Measurements from ENCODE around the gene JPH3.
A peak's percentile ranks its signal among the peaks of the same experiment; 100 is the strongest.

JPH3 gene

GRCh38 chr16:87579691-87580090 lies 22.6 kb upstream of the JPH3 start:
- TF ChIP-seq CTCF (IDR thresholded peaks at IDR 0.05; ENCODE audit: unreplicated experiment in 3 of 3): no peak
- Mint-ChIP-seq H3K9me3 (no peaks in the 10 kb centered on the region), H3K36me3 (ENCODE audit: low read depth) (no peaks in the 10 kb centered on the region), H3K4me3 (no peak overlapping the region), H3K27ac (no peak overlapping the region), H3K4me1 (peaks cover 34% of the 10 kb centered on the region), H3K27me3 (ENCODE audit: low read depth) (peaks cover 38% of the 10 kb centered on the region)

GRCh38 chr16:87580855-87581261 lies 21.4 kb upstream of the JPH3 start:
- H3K9me3 Mint-ChIP-seq: no peaks in the 10 kb centered on the region
- H3K27ac Mint-ChIP-seq: no peak overlapping the region
- H3K4me3 Mint-ChIP-seq: no peak overlapping the region
- H3K4me1 Mint-ChIP-seq: peaks cover 28% of the 10 kb centered on the region
- TF ChIP-seq CTCF (IDR thresholded peaks at IDR 0.05; ENCODE audit: unreplicated experiment in 3 of 3): no peak
- H3K27me3 Mint-ChIP-seq (ENCODE audit: low read depth): peaks cover 38% of the 10 kb centered on the region
- H3K36me3 Mint-ChIP-seq (ENCODE audit: low read depth): no peaks in the 10 kb centered on the region

GRCh38 chr16:87581857-87582215 lies 20.5 kb upstream of the JPH3 start:
- peaks cover 48% of the 10 kb centered on the region for H3K27me3 Mint-ChIP-seq (ENCODE audit: low read depth)
- peak overlapping the region in 1 of 3 experiments; percentile 49 for H3K4me3 Mint-ChIP-seq
- TF ChIP-seq CTCF (IDR thresholded peaks at IDR 0.05; ENCODE audit: unreplicated experiment in 3 of 3): no peak
- H3K27ac Mint-ChIP-seq: peak overlapping the region; percentile 82 to 94 (median 88)
- no peaks in the 10 kb centered on the region for H3K36me3 Mint-ChIP-seq (ENCODE audit: low read depth)
- peaks cover 28% of the 10 kb centered on the region for H3K4me1 Mint-ChIP-seq
- no peaks in the 10 kb centered on the region for H3K9me3 Mint-ChIP-seq

- Mint-ChIP-seq H3K4me1 (peaks cover 28% of the 10 kb centered on the region), H3K9me3 (no peaks in the 10 kb centered on the region), H3K4me3 (no peak overlapping the region), H3K36me3 (ENCODE audit: low read depth) (no peaks in the 10 kb centered on the region), H3K27ac (peak overlapping the region; percentile 82 to 94 (median 88)), H3K27me3 (ENCODE audit: low read depth) (peaks cover 48% of the 10 kb centered on the region)
- TF ChIP-seq CTCF (IDR thresholded peaks at IDR 0.05; ENCODE audit: unreplicated experiment in 3 of 3): no peak
Measured at GRCh38 chr16:87582216-87582965, 19.9 kb upstream of the JPH3 start.

- H3K27me3 Mint-ChIP-seq (ENCODE audit: low read depth): peaks cover 48% of the 10 kb centered on the region
- no peaks in the 10 kb centered on the region for H3K36me3 Mint-ChIP-seq (ENCODE audit: low read depth)
- no peak for TF ChIP-seq CTCF (IDR thresholded peaks at IDR 0.05; ENCODE audit: unreplicated experiment in 3 of 3)
- H3K4me1 Mint-ChIP-seq: peaks cover 28% of the 10 kb centered on the region
- H3K27ac Mint-ChIP-seq: peak overlapping the region; percentile 14 to 88 (median 24)
- H3K4me3 Mint-ChIP-seq: no peak overlapping the region
- no peaks in the 10 kb centered on the region for H3K9me3 Mint-ChIP-seq
Measured at GRCh38 chr16:87582966-87583325, 19.4 kb upstream of the JPH3 start.
